Endodermal cell (in vitro differentiated cells): ENCODE results near the gene TRAK1. TPM values are rescaled to one million over a fixed set of nuclear protein-coding genes. Genes with fewer than 3 reads are reported as not detected.
A peak's percentile ranks its signal among the peaks of the same experiment; 100 is the strongest.

Experiments used
- DNase-seq: peaks from one replicate; pipeline ENCODE4 v3.0.0-alpha.2; 2017
- H3K27ac ChIP-seq: 2 replicates; pipeline ENCODE4 v1.5.1; 2013; ENCODE audit warnings: mild to moderate bottlenecking, low read depth, low read length, moderate library complexity
- H3K27me3 ChIP-seq: 2 replicates; pipeline ENCODE4 v1.6.1; 2013; ENCODE audit warnings: mild to moderate bottlenecking, low read length, moderate library complexity; ENCODE audit not compliant: insufficient read depth, control insufficient read depth, poor library complexity, severe bottlenecking
- H3K36me3 ChIP-seq: 2 replicates; pipeline ENCODE4 v1.7.0; 2013; ENCODE audit warnings: mild to moderate bottlenecking, low read length, moderate library complexity; ENCODE audit not compliant: control insufficient read depth, insufficient read depth
- H3K4me1 ChIP-seq: one replicate; pipeline ENCODE4 v1.7.0; 2013; ENCODE audit warnings: low read length; ENCODE audit not compliant: control insufficient read depth, insufficient read depth
- H3K4me3 ChIP-seq: 2 replicates; pipeline ENCODE4 v1.5.1; 2013; ENCODE audit warnings: mild to moderate bottlenecking, low read length, moderate library complexity
- H3K9ac ChIP-seq: 2 replicates; pipeline ENCODE4 v1.6.1; 2013; ENCODE audit warnings: mild to moderate bottlenecking, low read length, moderate library complexity; ENCODE audit not compliant: poor library complexity, severe bottlenecking; ENCODE audit errors: extremely low read depth
- H3K9me3 ChIP-seq: 2 replicates; pipeline ENCODE4 v1.6.1; 2013; ENCODE audit warnings: mild to moderate bottlenecking, low read length, moderate library complexity; ENCODE audit not compliant: control insufficient read depth
- H3K27ac Mint-ChIP-seq: 2 replicates; pipeline ENCODE4 v1.8.0; 2020; ENCODE audit warnings: mixed read lengths
- H3K27me3 Mint-ChIP-seq: 2 replicates; pipeline ENCODE4 v1.8.0; 2021; ENCODE audit warnings: mild to moderate bottlenecking, mixed read lengths; ENCODE audit not compliant: insufficient read depth
- H3K36me3 Mint-ChIP-seq: 2 replicates; pipeline ENCODE4 v1.8.0; 2020; ENCODE audit warnings: low read depth, mixed read lengths
- H3K4me1 Mint-ChIP-seq: 2 replicates; pipeline ENCODE4 v1.8.0; 2020; ENCODE audit warnings: mixed read lengths
- H3K4me3 Mint-ChIP-seq: 2 replicates; pipeline ENCODE4 v1.8.0; 2020; ENCODE audit warnings: mild to moderate bottlenecking, moderate library complexity, mixed read lengths
- H3K9me3 Mint-ChIP-seq: 2 replicates; pipeline ENCODE4 v1.8.0; 2020; ENCODE audit warnings: mild to moderate bottlenecking, mixed read lengths
- WGBS, 2 experiments: methylation state at CpG; one replicate each; pipeline versions ENCODE4 v1.1.5 to v1.1.7; 2013; ENCODE audit warnings: missing lambda C conversion rate in 2 of 2, mixed read lengths in 1 of 2; ENCODE audit not compliant: insufficient coverage in 1 of 2, insufficient read length in 1 of 2; 5-methylcytosine and 5-hydroxymethylcytosine counted together
- total RNA-seq, 2 donors: library from RNA; stranded (reverse); fragmentation: NEBNext Ultra II Directional in 1 of 2; extraction: Animal tissue kit (Norgen Biotek cat#: 25700) in 1 of 2; gene quantifications; 2 replicates in 1 of 2; 3 replicates in 1 of 2; pipeline ENCODE4 v1.2.1, GENCODE V29; 2021
- TF ChIP-seq, protein P1 (sequence below): fragments of 200-600 bp; sonication (generic); conservative IDR thresholded peaks from 2 replicates; pipeline ENCODE4 v1.5.0; 2021; ENCODE audit warnings: antibody characterized with exemption, mild to moderate bottlenecking

Gene TRAK1
- total RNA-seq, 2 donors from 2014 or later = 29.8 to 31.0 TPM

DNA sequence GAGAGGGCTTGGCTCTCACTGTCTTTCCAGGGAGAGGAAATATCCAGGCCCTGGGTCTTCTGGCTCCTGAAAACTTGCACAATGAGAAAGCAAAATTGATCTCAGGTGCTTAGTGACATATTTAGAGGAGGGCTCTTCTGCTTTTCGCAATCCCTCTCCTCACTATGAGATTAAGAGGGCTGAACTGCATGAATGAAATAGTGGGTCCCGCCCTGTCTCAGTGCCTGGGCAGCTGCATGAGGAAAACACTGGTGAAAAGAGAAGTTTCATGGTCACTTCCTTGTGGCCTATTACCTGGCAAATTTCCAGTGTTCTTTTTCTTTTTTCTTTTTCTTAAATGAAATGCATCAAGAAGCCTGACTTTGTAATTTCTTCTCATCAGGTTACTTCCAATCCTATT lies 73.5 kb downstream of the TRAK1 start:
- Histone ChIP-seq H3K9ac (no peak overlapping the region), H3K9me3 (no peaks in the 10 kb centered on the region), H3K36me3 (no peaks in the 10 kb centered on the region), H3K27ac (peak overlapping the region; percentile 21), H3K4me1 (peaks cover 18% of the 10 kb centered on the region), H3K4me3 (peak overlapping the region; percentile 33), H3K27me3 (no peaks in the 10 kb centered on the region)
- H3K27me3 Mint-ChIP-seq = peaks cover 8% of the 10 kb centered on the region
- H3K36me3 Mint-ChIP-seq = no peaks in the 10 kb centered on the region
- DNase-seq = no peak
- H3K4me1 Mint-ChIP-seq = peaks cover 62% of the 10 kb centered on the region
- peak overlapping the region; percentile 76 for H3K27ac Mint-ChIP-seq
- H3K9me3 Mint-ChIP-seq = no peaks in the 10 kb centered on the region
- WGBS, 2 experiments = 83 to 95% methylated on average over 1 to 2 of the region's 2 CpGs
- H3K4me3 Mint-ChIP-seq = no peak overlapping the region
- TF ChIP-seq, protein P1, sequence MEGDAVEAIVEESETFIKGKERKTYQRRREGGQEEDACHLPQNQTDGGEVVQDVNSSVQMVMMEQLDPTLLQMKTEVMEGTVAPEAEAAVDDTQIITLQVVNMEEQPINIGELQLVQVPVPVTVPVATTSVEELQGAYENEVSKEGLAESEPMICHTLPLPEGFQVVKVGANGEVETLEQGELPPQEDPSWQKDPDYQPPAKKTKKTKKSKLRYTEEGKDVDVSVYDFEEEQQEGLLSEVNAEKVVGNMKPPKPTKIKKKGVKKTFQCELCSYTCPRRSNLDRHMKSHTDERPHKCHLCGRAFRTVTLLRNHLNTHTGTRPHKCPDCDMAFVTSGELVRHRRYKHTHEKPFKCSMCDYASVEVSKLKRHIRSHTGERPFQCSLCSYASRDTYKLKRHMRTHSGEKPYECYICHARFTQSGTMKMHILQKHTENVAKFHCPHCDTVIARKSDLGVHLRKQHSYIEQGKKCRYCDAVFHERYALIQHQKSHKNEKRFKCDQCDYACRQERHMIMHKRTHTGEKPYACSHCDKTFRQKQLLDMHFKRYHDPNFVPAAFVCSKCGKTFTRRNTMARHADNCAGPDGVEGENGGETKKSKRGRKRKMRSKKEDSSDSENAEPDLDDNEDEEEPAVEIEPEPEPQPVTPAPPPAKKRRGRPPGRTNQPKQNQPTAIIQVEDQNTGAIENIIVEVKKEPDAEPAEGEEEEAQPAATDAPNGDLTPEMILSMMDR = no peak

DNA sequence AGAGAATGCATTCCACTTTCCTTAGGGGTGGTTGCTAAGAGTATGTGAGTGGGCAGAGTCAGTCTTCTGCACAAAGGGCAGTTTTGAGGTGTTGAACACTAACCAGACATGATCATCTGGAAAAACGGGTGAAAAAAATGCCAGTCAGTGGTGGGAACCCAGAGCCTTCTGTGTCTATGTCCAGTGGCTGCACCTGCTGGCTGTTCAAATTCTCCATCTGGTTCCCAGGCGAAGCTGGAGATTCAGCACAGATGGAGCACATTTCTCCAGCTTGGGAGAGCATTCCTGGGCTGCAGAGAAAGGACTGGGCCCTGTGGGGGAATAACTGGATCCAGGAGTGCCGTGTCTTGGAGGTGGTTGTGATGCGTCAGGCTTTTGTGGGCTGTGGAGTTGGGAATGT lies 74.1 kb downstream of the TRAK1 start:
- Mint-ChIP-seq H3K4me1 (peaks cover 60% of the 10 kb centered on the region), H3K27ac (no peak overlapping the region), H3K4me3 (no peak overlapping the region), H3K36me3 (no peaks in the 10 kb centered on the region), H3K27me3 (peaks cover 8% of the 10 kb centered on the region), H3K9me3 (no peaks in the 10 kb centered on the region)
- Histone ChIP-seq H3K4me3 (no peak overlapping the region), H3K36me3 (no peaks in the 10 kb centered on the region), H3K27me3 (no peaks in the 10 kb centered on the region), H3K9me3 (no peaks in the 10 kb centered on the region), H3K4me1 (peaks cover 18% of the 10 kb centered on the region), H3K27ac (peak overlapping the region; percentile 6), H3K9ac (no peak overlapping the region)
- 90 to 95% methylated on average over 4 of the region's 4 CpGs for WGBS, 2 experiments
- no peak for DNase-seq
- TF ChIP-seq, protein P1 = no peak

DNA sequence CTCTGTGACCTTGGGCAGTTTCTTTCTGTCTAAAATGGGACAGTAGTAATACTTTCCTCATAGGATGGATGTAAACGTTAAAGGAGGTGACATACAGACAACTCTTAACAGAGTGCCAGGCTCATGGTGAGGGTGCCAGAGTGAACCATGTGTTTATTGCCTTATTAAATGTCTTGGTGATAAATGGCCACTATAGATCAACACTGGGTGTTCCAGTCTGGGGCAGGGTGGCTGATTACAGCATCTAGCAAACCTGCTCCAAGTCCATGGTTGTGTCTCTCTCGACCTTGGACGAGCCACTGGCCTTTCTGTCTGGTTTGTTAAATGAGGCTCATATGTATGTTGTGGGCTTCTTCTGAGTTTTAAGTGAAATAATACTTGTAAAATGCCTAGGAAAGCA lies 75.1 kb downstream of the TRAK1 start:
- no peaks in the 10 kb centered on the region for H3K9me3 ChIP-seq
- H3K4me1 ChIP-seq = peaks cover 18% of the 10 kb centered on the region
- H3K27me3 ChIP-seq = no peaks in the 10 kb centered on the region
- peaks cover 55% of the 10 kb centered on the region for H3K4me1 Mint-ChIP-seq
- no peak overlapping the region for H3K27ac Mint-ChIP-seq
- H3K36me3 ChIP-seq = no peaks in the 10 kb centered on the region
- no peaks in the 10 kb centered on the region for H3K9me3 Mint-ChIP-seq
- H3K27me3 Mint-ChIP-seq = peaks cover 8% of the 10 kb centered on the region
- no peak overlapping the region for H3K4me3 Mint-ChIP-seq
- no peak overlapping the region for H3K4me3 ChIP-seq
- WGBS, 2 experiments = 71 to 93% methylated on average over 1 to 3 of the region's 3 CpGs
- TF ChIP-seq, protein P1 = no peak
- DNase-seq = no peak
- H3K27ac ChIP-seq = no peak overlapping the region
- H3K36me3 Mint-ChIP-seq = no peaks in the 10 kb centered on the region
- H3K9ac ChIP-seq = no peak overlapping the region
